CD14-positive monocyte (primary cell): ENCODE measurements around the gene OR12D1. TPM values are rescaled to one million over a fixed set of nuclear protein-coding genes. Genes with fewer than 3 reads are reported as not detected.
"Not testable (repeated sequence)": the region's sequence is repeated elsewhere in the genome, so short reads cannot be mapped to it uniquely, and the experiment has no call there.

Experiments used
- DNase-seq, 3 donors: peaks; one replicate each; pipeline ENCODE4 v3.0.0-alpha.2; 2011 to 2022
- H2AFZ ChIP-seq: 2 replicates; pipeline ENCODE4 v1.6.0; 2012; ENCODE audit warnings: mild to moderate bottlenecking, low read depth, low read length, inconsistent platforms; ENCODE audit not compliant: insufficient read depth, poor library complexity, severe bottlenecking
- H3K27ac ChIP-seq, 2 donors: 1 replicate in 1 of 2; 2 replicates in 1 of 2; pipeline ENCODE4 v1.5.1; 2012 to 2013; ENCODE audit warnings: low read length in 2 of 2, control low read depth in 1 of 2, inconsistent platforms in 1 of 2, low read depth in 1 of 2, mild to moderate bottlenecking in 1 of 2
- H3K27me3 ChIP-seq, 2 donors: one replicate each; pipeline versions ENCODE4 v1.6.0 to v1.6.1; 2011 to 2013; ENCODE audit warnings: low read length in 2 of 2; ENCODE audit not compliant: control insufficient read depth in 2 of 2, insufficient read depth in 2 of 2
- H3K36me3 ChIP-seq, 2 donors: replicated peaks in 1 of 2; 1 replicate in 1 of 2; 2 replicates in 1 of 2; pipeline versions ENCODE4 v1.5.1 to v1.6.1; 2012 to 2013; ENCODE audit warnings: low read length in 2 of 2, control low read depth in 1 of 2, inconsistent platforms in 1 of 2, mild to moderate bottlenecking in 1 of 2; ENCODE audit not compliant: insufficient read depth in 2 of 2, control insufficient read depth in 1 of 2
- H3K4me1 ChIP-seq, 2 donors: 1 replicate in 1 of 2; 2 replicates in 1 of 2; pipeline versions ENCODE4 v1.5.1 to v1.6.1; 2012 to 2013; ENCODE audit warnings: low read length in 2 of 2, control low read depth in 1 of 2, inconsistent platforms in 1 of 2, mild to moderate bottlenecking in 1 of 2, moderate library complexity in 1 of 2; ENCODE audit not compliant: insufficient read depth in 2 of 2, control insufficient read depth in 1 of 2
- H3K4me2 ChIP-seq: replicated peaks from 2 replicates; pipeline ENCODE3; 2012; ENCODE audit warnings: low read length, moderate library complexity, mild to moderate bottlenecking; ENCODE audit not compliant: poor library complexity, severe bottlenecking; ENCODE audit errors: extremely low read depth
- H3K4me3 ChIP-seq, 3 experiments: fragments of 200-600 bp in 1 of 3; sonication (generic) in 1 of 3; replicated peaks in 1 of 3; 1 replicate in 2 of 3; 2 replicates in 1 of 3; pipeline ENCODE4 v1.5.1; 2011 to 2013; ENCODE audit warnings: low read length in 3 of 3, mild to moderate bottlenecking in 3 of 3, control low read depth in 2 of 3, low read depth in 2 of 3, inconsistent platforms in 1 of 3, moderate library complexity in 1 of 3
- H3K79me2 ChIP-seq: 2 replicates; pipeline ENCODE4 v1.6.0; 2012; ENCODE audit warnings: mild to moderate bottlenecking, control low read depth, inconsistent platforms, low read length, moderate library complexity; ENCODE audit not compliant: insufficient read depth
- H3K9ac ChIP-seq: 2 replicates; pipeline ENCODE4 v1.6.0; 2017; ENCODE audit warnings: low read length, mild to moderate bottlenecking; ENCODE audit not compliant: insufficient read depth, poor library complexity, severe bottlenecking
- H3K9me3 ChIP-seq, 2 donors: replicated peaks in 1 of 2; 1 replicate in 1 of 2; 2 replicates in 1 of 2; pipeline versions ENCODE4 v1.5.1 to v1.6.1; 2012 to 2013; ENCODE audit warnings: low read length in 2 of 2, control low read depth in 1 of 2; ENCODE audit not compliant: control insufficient read depth in 1 of 2, insufficient read depth in 1 of 2
- H4K20me1 ChIP-seq: 2 replicates; pipeline ENCODE4 v1.6.0; 2012; ENCODE audit warnings: mild to moderate bottlenecking, low read length, control low read depth, moderate library complexity; ENCODE audit not compliant: insufficient read depth
- H3K27ac Mint-ChIP-seq, 7 donors: one replicate each; pipeline ENCODE4 v1.8.0; 2020; ENCODE audit warnings: mild to moderate bottlenecking in 7 of 7, mixed read lengths in 7 of 7, moderate library complexity in 6 of 7, inconsistent platforms in 2 of 7
- H3K27me3 Mint-ChIP-seq, 3 donors: one replicate each; pipeline ENCODE4 v1.8.0; 2021 to 2022; ENCODE audit warnings: low read depth in 3 of 3, mild to moderate bottlenecking in 3 of 3, mixed read lengths in 3 of 3, moderate library complexity in 3 of 3, inconsistent platforms in 1 of 3
- H3K36me3 Mint-ChIP-seq, 2 donors: one replicate each; pipeline ENCODE4 v1.8.0; 2020; ENCODE audit warnings: mixed read lengths in 2 of 2, inconsistent platforms in 1 of 2, mild to moderate bottlenecking in 1 of 2
- H3K4me1 Mint-ChIP-seq: one replicate; pipeline ENCODE4 v1.8.0; 2020; ENCODE audit warnings: mild to moderate bottlenecking, mixed read lengths
- H3K4me3 Mint-ChIP-seq, 2 donors: one replicate each; pipeline ENCODE4 v1.8.0; 2020; ENCODE audit warnings: mild to moderate bottlenecking in 2 of 2, mixed read lengths in 2 of 2, moderate library complexity in 1 of 2
- H3K9me3 Mint-ChIP-seq, 7 donors: one replicate each; pipeline ENCODE4 v1.8.0; 2020 to 2022; ENCODE audit warnings: mixed read lengths in 7 of 7, mild to moderate bottlenecking in 6 of 7, moderate library complexity in 6 of 7, inconsistent platforms in 2 of 7
- WGBS: methylation state at CpG from one replicate; pipeline ENCODE4 v1.1.5; 2013; ENCODE audit warnings: missing lambda C conversion rate; ENCODE audit not compliant: insufficient coverage; 5-methylcytosine and 5-hydroxymethylcytosine counted together
- intact Hi-C, 2 donors: fragments of 100-400 bp; cut with micrococcal nuclease; formaldehyde crosslinking; loops; one replicate each; pipeline versions ENCODE4 v1.15.0 to v1.15.1; 2023
- polyA plus RNA-seq, 3 donors: library from polyadenylated mRNA; depleted of rRNA in 1 of 3; unstranded in 2 of 3; stranded (reverse) in 1 of 3; fragments of 300-500 nt in 2 of 3; fragments of >200 nt in 1 of 3; fragmentation: Illumina TruSeq in 2 of 3; gene quantifications; 1 replicate in 2 of 3; 2 replicates in 1 of 3; pipeline ENCODE4 v1.2.3, GENCODE V29; 2012 to 2021
- TF ChIP-seq, protein P1 (sequence below): fragments of 200-600 bp; IDR thresholded peaks from one replicate; pipeline ENCODE4 v1.8.0; 2022; ENCODE audit warnings: antibody characterized with exemption, mild to moderate bottlenecking

OR12D1 gene
- polyA plus RNA-seq, 3 donors: not detected

DNA sequence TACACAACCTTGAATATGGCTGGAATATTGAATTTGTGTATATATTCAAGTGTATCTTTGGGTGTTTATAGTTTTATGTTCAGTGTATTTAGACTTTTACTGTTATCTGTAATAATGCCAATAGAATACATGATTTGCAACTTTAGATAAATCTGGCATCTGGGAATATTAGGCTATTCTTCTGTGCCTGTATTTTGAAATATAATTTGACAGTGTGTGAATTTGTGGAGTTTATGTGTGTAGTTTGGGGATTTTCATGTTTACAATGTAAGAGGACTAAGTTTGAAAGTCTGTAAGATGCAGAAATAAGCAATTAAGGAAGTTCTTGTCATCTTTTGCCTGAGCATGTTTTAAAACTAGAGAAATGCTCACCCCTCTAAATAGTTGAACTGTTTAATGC, 24.3 kb downstream of the OR12D1 start, which contains the start of gene OR10C1:
OR10C1 (plus strand) TSS at position 301 of the 400 bp plus-strand sequence. CDS start 710 bp downstream, outside the sequence.
- Mint-ChIP-seq H3K9me3 (peaks cover 3 to 9% (median 7%) of the 10 kb centered on the region in 7 donors), H3K4me3 (no peak within 1 kb of the TSS), H3K36me3 (no peaks in the 10 kb centered on the region), H3K27me3 (peaks cover 1 to 5% (median 3%) of the 10 kb centered on the region in 3 donors), H3K4me1 (no peaks in the 10 kb centered on the region), H3K27ac (no peak within 1 kb of the TSS)
- H3K36me3 ChIP-seq: no peaks in the 10 kb centered on the region
- no peaks in the 10 kb centered on the region for H3K4me1 ChIP-seq
- H3K27ac ChIP-seq: no peak within 1 kb of the TSS
- H3K9ac ChIP-seq: no peak within 1 kb of the TSS
- intact Hi-C loops: no loop called here
- no peak for DNase-seq
- no peak within 1 kb of the TSS for H3K4me2 ChIP-seq
- H3K27me3 ChIP-seq: no peaks in the 10 kb centered on the region
- no peaks in the 10 kb centered on the region for H3K9me3 ChIP-seq
- TF ChIP-seq, protein P1, sequence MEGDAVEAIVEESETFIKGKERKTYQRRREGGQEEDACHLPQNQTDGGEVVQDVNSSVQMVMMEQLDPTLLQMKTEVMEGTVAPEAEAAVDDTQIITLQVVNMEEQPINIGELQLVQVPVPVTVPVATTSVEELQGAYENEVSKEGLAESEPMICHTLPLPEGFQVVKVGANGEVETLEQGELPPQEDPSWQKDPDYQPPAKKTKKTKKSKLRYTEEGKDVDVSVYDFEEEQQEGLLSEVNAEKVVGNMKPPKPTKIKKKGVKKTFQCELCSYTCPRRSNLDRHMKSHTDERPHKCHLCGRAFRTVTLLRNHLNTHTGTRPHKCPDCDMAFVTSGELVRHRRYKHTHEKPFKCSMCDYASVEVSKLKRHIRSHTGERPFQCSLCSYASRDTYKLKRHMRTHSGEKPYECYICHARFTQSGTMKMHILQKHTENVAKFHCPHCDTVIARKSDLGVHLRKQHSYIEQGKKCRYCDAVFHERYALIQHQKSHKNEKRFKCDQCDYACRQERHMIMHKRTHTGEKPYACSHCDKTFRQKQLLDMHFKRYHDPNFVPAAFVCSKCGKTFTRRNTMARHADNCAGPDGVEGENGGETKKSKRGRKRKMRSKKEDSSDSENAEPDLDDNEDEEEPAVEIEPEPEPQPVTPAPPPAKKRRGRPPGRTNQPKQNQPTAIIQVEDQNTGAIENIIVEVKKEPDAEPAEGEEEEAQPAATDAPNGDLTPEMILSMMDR: no peak
- H4K20me1 ChIP-seq: no peaks in the 10 kb centered on the region
- H2AFZ ChIP-seq: no peak within 1 kb of the TSS
- H3K4me3 ChIP-seq: no peak within 1 kb of the TSS
- no peaks in the 10 kb centered on the region for H3K79me2 ChIP-seq

DNA sequence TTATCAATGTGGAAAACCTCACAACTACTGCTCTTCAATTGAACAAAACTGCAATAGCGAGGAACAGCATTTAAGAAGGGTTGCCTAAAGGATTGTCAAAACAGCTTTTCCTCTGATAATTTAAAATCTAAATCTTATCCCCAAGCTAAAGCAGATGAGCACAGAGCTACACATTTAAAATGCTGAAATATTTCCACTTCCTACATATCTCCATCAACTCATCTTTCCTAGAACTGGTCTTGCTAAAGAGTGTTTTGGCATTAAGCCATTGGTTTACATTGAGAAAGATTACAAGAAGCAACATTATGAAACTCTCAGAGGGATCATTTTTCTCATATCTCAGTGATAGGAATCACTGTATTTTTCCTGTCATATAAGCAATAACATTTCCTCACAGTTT, 28.0 kb downstream of the OR12D1 start:
- Mint-ChIP-seq H3K4me3 (no peak overlapping the region), H3K36me3 (no peaks in the 10 kb centered on the region), H3K27me3 (peaks cover 1 to 5% (median 1%) of the 10 kb centered on the region in 3 donors), H3K9me3 (peaks cover 8 to 18% (median 11%) of the 10 kb centered on the region in 7 donors), H3K4me1 (no peaks in the 10 kb centered on the region), H3K27ac (no peak overlapping the region)
- Histone ChIP-seq H3K36me3 (no peaks in the 10 kb centered on the region), H3K79me2 (no peaks in the 10 kb centered on the region), H4K20me1 (no peaks in the 10 kb centered on the region), H3K4me3 (no peak overlapping the region), H3K27ac (no peak overlapping the region), H3K4me1 (no peaks in the 10 kb centered on the region), H3K9ac (no peak overlapping the region), H2AFZ (no peak overlapping the region), H3K4me2 (no peak overlapping the region), H3K27me3 (no peaks in the 10 kb centered on the region), H3K9me3 (peaks cover 0 to 3% of the 10 kb centered on the region in 2 donors)
- DNase-seq: no peak
- 100% methylated on average over 1 of the region's 1 CpG for WGBS
- TF ChIP-seq, protein P1: no peak
- intact Hi-C loops: no loop called here

DNA sequence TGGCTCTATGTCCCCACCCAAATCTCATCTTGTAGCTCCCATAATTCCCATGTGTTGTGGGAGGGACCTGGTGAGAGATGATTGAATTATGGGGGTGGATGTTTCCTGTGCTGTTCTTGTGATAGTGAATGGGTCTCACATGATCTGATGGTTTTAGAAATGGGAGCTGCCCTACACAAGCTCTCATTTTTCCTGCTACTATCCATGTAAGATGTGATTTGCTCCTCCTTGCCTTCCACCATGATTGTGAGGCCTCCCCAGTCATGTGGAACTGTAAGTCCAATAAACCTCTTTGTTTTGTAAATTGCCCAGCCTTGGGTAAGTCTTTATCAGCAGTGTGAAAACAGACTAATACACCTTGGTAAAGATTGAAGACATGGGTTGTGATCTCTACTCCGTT, 29.3 kb downstream of the OR12D1 start:
- H2AFZ ChIP-seq, H3K27me3 ChIP-seq, H3K27me3 Mint-ChIP-seq, H3K79me2 ChIP-seq, H3K27ac ChIP-seq, H3K36me3 Mint-ChIP-seq, H3K4me3 Mint-ChIP-seq, DNase-seq, intact Hi-C loops, H3K9me3 ChIP-seq, H3K4me3 ChIP-seq, H3K4me2 ChIP-seq, H4K20me1 ChIP-seq, H3K4me1 ChIP-seq, H3K27ac Mint-ChIP-seq, H3K4me1 Mint-ChIP-seq, H3K9ac ChIP-seq, H3K36me3 ChIP-seq: not testable (repeated sequence)
- WGBS: no CpG with 5 or more reads among the region's 1 CpG
- H3K9me3 Mint-ChIP-seq: peaks cover 8 to 19% (median 13%) of the 10 kb centered on the region in 7 donors
